Naive thymus-derived CD8-positive, alpha-beta T cell (primary cell): ENCODE results near the gene RBPJ. TPM values are rescaled to one million over a fixed set of nuclear protein-coding genes. Genes with fewer than 3 reads are reported as not detected.
A peak's percentile ranks its signal among the peaks of the same experiment; 100 is the strongest.
"Not testable (repeated sequence)": the region's sequence is repeated elsewhere in the genome, so short reads cannot be mapped to it uniquely, and the experiment has no call there.

ENCODE experiments used
- ATAC-seq, 2 donors: fragments of 150-1000 bp; cut with Tn5 transposase in 1 of 2; sonication (Bioruptor Pico), chemical (Tn5 transposase) in 1 of 2; 1 replicate in 1 of 2; 2 replicates in 1 of 2; pipeline ENCODE4 v1.10.0; 2021; ENCODE audit warnings: mild to moderate bottlenecking in 2 of 2, moderate library complexity in 2 of 2
- POLR2A ChIA-PET: fragments of 350-600 bp; sonication (Branson Sonifier 250); formaldehyde crosslinking; loops from one replicate; lab custom pipeline; 2021; ENCODE audit warnings: antibody characterized with exemption; lab: Charles Lee
- DNase-seq, 10 donors: peaks; one replicate each; pipeline versions ENCODE4 v3.0.0 to v3.0.0-alpha.2; 2020 to 2022
- H3K27ac Mint-ChIP-seq, 10 donors: one replicate each; pipeline ENCODE4 v1.8.0; 2020 to 2022; ENCODE audit warnings: mild to moderate bottlenecking in 10 of 10, mixed read lengths in 10 of 10, moderate library complexity in 4 of 10, inconsistent platforms in 1 of 10
- H3K27me3 Mint-ChIP-seq, 5 donors: one replicate each; pipeline ENCODE4 v1.8.0; 2021 to 2022; ENCODE audit warnings: mixed read lengths in 5 of 5
- H3K36me3 Mint-ChIP-seq, 3 donors: one replicate each; pipeline ENCODE4 v1.8.0; 2020 to 2022; ENCODE audit warnings: mixed read lengths in 3 of 3, mild to moderate bottlenecking in 2 of 3, inconsistent platforms in 1 of 3
- H3K4me1 Mint-ChIP-seq, 4 donors: one replicate each; pipeline ENCODE4 v1.8.0; 2021 to 2022; ENCODE audit warnings: mixed read lengths in 4 of 4
- H3K4me3 Mint-ChIP-seq, 10 donors: one replicate each; pipeline ENCODE4 v1.8.0; 2020 to 2022; ENCODE audit warnings: mild to moderate bottlenecking in 10 of 10, mixed read lengths in 10 of 10, moderate library complexity in 6 of 10, inconsistent platforms in 1 of 10
- H3K9me3 Mint-ChIP-seq, 9 donors: one replicate each; pipeline ENCODE4 v1.8.0; 2020 to 2022; ENCODE audit warnings: mixed read lengths in 9 of 9, mild to moderate bottlenecking in 3 of 9, inconsistent platforms in 1 of 9, moderate library complexity in 1 of 9
- polyA plus RNA-seq, 3 donors: library from polyadenylated mRNA; unstranded; fragments of 300-500 nt; fragmentation: Illumina TruSeq; gene quantifications; one replicate each; pipeline ENCODE4 v1.2.3, GENCODE V29; 2021
- total RNA-seq, 8 experiments: library from RNA in 2 of 8; stranded (reverse) in 2 of 8; gene quantifications; one replicate each; pipeline ENCODE4 v1.2.3 and lab custom pipeline; 2021 to 2026

The RBPJ gene
- total and polyA plus RNA-seq, 5 experiments from 2014 or later, result 49.1 to 78.4 (median 59.6) TPM

GRCh38 chr4:26351685-26352084 lies 30.9 kb downstream of the RBPJ start:
- DNase-seq (no peak), ATAC-seq (no peak)
- Mint-ChIP-seq H3K27me3 (no peaks in the 10 kb centered on the region), H3K36me3 (peaks cover 0 to 3% (median 0%) of the 10 kb centered on the region in 3 donors), H3K4me3 (no peak overlapping the region), H3K4me1 (peaks cover 22 to 51% (median 50%) of the 10 kb centered on the region in 4 donors), H3K27ac (no peak overlapping the region), H3K9me3 (no peaks in the 10 kb centered on the region)
- POLR2A ChIA-PET, result no interaction called here

- no peak for ATAC-seq
- Mint-ChIP-seq H3K27ac (peak overlapping the region in 1 of 10 donors; percentile 50), H3K9me3 (no peaks in the 10 kb centered on the region), H3K4me1 (peaks cover 15 to 35% (median 31%) of the 10 kb centered on the region in 4 donors), H3K27me3 (no peaks in the 10 kb centered on the region), H3K36me3 (no peaks in the 10 kb centered on the region), H3K4me3 (no peak overlapping the region)
- POLR2A ChIA-PET, result no interaction called here
- DNase-seq, result no peak
Measured at GRCh38 chr4:26354491-26354890, 33.7 kb downstream of the RBPJ start.

- Mint-ChIP-seq H3K27ac (no peak overlapping the region), H3K36me3 (no peaks in the 10 kb centered on the region), H3K4me3 (no peak overlapping the region), H3K4me1 (peaks cover 13 to 30% (median 27%) of the 10 kb centered on the region in 4 donors), H3K9me3 (no peaks in the 10 kb centered on the region), H3K27me3 (no peaks in the 10 kb centered on the region)
- POLR2A ChIA-PET, result no interaction called here
- DNase-seq, result no peak
- ATAC-seq, result no peak
Measured at GRCh38 chr4:26355392-26356052, 34.7 kb downstream of the RBPJ start.

GRCh38 chr4:26356081-26356501 lies 35.3 kb downstream of the RBPJ start:
- H3K27me3 Mint-ChIP-seq, result no peaks in the 10 kb centered on the region
- no peak overlapping the region for H3K4me3 Mint-ChIP-seq
- DNase-seq (peak in 1 of 10 donors; percentile 4), ATAC-seq (peak in 1 of 2 donors; percentile 30)
- no peaks in the 10 kb centered on the region for H3K36me3 Mint-ChIP-seq
- no peaks in the 10 kb centered on the region for H3K9me3 Mint-ChIP-seq
- POLR2A ChIA-PET, result no interaction called here
- no peak overlapping the region for H3K27ac Mint-ChIP-seq
- H3K4me1 Mint-ChIP-seq, result peaks cover 14 to 30% (median 28%) of the 10 kb centered on the region in 4 donors

- ATAC-seq, result peak in 1 of 2 donors; percentile 46
- DNase-seq, H3K9me3 Mint-ChIP-seq, H3K4me3 Mint-ChIP-seq, H3K27me3 Mint-ChIP-seq, POLR2A ChIA-PET, H3K36me3 Mint-ChIP-seq, H3K27ac Mint-ChIP-seq: not testable (repeated sequence)
- H3K4me1 Mint-ChIP-seq, result peaks cover 19 to 34% (median 26%) of the 10 kb centered on the region in 4 donors
Measured at GRCh38 chr4:26359521-26359920, 38.7 kb downstream of the RBPJ start.

- H3K36me3 Mint-ChIP-seq, result peaks cover 0 to 2% (median 0%) of the 10 kb centered on the region in 3 donors
- H3K27ac Mint-ChIP-seq, result no peak overlapping the region
- DNase-seq (no peak), ATAC-seq (no peak)
- POLR2A ChIA-PET, result interaction anchor here (1.4 kb wide), 1 partner anchor 10 kb away, joined by 3 read pairs; no protein-coding TSS in a partner anchor
- H3K4me3 Mint-ChIP-seq, result no peak overlapping the region
- no peaks in the 10 kb centered on the region for H3K27me3 Mint-ChIP-seq
- H3K9me3 Mint-ChIP-seq, result no peaks in the 10 kb centered on the region
- peaks cover 17 to 33% (median 27%) of the 10 kb centered on the region in 4 donors for H3K4me1 Mint-ChIP-seq
Measured at GRCh38 chr4:26360273-26360672, 39.5 kb downstream of the RBPJ start.

- no peaks in the 10 kb centered on the region for H3K9me3 Mint-ChIP-seq
- no peak for ATAC-seq
- DNase-seq, result no peak
- H3K4me1 Mint-ChIP-seq, result peaks cover 17 to 35% (median 27%) of the 10 kb centered on the region in 4 donors
- peaks cover 0 to 4% (median 0%) of the 10 kb centered on the region in 3 donors for H3K36me3 Mint-ChIP-seq
- H3K4me3 Mint-ChIP-seq, result no peak overlapping the region
- POLR2A ChIA-PET, result interaction anchor here (1.4 kb wide), 1 partner anchor 9 kb away, joined by 3 read pairs; no protein-coding TSS in a partner anchor
- no peaks in the 10 kb centered on the region for H3K27me3 Mint-ChIP-seq
- peak overlapping the region in 2 of 10 donors; percentile 24 to 54 for H3K27ac Mint-ChIP-seq
Measured at GRCh38 chr4:26360864-26361263, 40.0 kb downstream of the RBPJ start.

GRCh38 chr4:26361297-26361696 lies 40.5 kb downstream of the RBPJ start:
- H3K27me3 Mint-ChIP-seq, result no peaks in the 10 kb centered on the region
- POLR2A ChIA-PET, result interaction anchor here (1.4 kb wide), 1 partner anchor 9 kb away, joined by 3 read pairs; no protein-coding TSS in a partner anchor
- peak overlapping the region in 1 of 10 donors; percentile 24 for H3K27ac Mint-ChIP-seq
- peaks cover 17 to 38% (median 27%) of the 10 kb centered on the region in 4 donors for H3K4me1 Mint-ChIP-seq
- H3K4me3 Mint-ChIP-seq, result no peak overlapping the region
- peaks cover 0 to 7% (median 0%) of the 10 kb centered on the region in 3 donors for H3K36me3 Mint-ChIP-seq
- ATAC-seq (no peak), DNase-seq (no peak)
- no peaks in the 10 kb centered on the region for H3K9me3 Mint-ChIP-seq

GRCh38 chr4:26362745-26363439 lies 42.1 kb downstream of the RBPJ start:
- DNase-seq (no peak), ATAC-seq (no peak)
- Mint-ChIP-seq H3K4me1 (peaks cover 17 to 38% (median 27%) of the 10 kb centered on the region in 4 donors), H3K27ac (no peak overlapping the region), H3K4me3 (peak overlapping the region in 1 of 10 donors; percentile 19), H3K27me3 (no peaks in the 10 kb centered on the region), H3K36me3 (peaks cover 0 to 17% (median 2%) of the 10 kb centered on the region in 3 donors), H3K9me3 (no peaks in the 10 kb centered on the region)
- POLR2A ChIA-PET, result no interaction called here

GRCh38 chr4:26365537-26366150 lies 44.8 kb downstream of the RBPJ start:
- Mint-ChIP-seq H3K36me3 (peaks cover 0 to 33% (median 7%) of the 10 kb centered on the region in 3 donors), H3K27ac (no peak overlapping the region), H3K4me1 (peaks cover 19 to 40% (median 28%) of the 10 kb centered on the region in 4 donors), H3K9me3 (no peaks in the 10 kb centered on the region), H3K27me3 (no peaks in the 10 kb centered on the region), H3K4me3 (no peak overlapping the region)
- POLR2A ChIA-PET, result no interaction called here
- no peak for ATAC-seq
- no peak for DNase-seq

GRCh38 chr4:26367811-26368210 lies 47.0 kb downstream of the RBPJ start:
- H3K9me3 Mint-ChIP-seq, result no peaks in the 10 kb centered on the region
- no peak for ATAC-seq
- no peak overlapping the region for H3K4me3 Mint-ChIP-seq
- H3K36me3 Mint-ChIP-seq, result peaks cover 0 to 34% (median 7%) of the 10 kb centered on the region in 3 donors
- no peak overlapping the region for H3K27ac Mint-ChIP-seq
- H3K27me3 Mint-ChIP-seq, result no peaks in the 10 kb centered on the region
- peaks cover 18 to 32% (median 21%) of the 10 kb centered on the region in 4 donors for H3K4me1 Mint-ChIP-seq
- no peak for DNase-seq
- POLR2A ChIA-PET, result no interaction called here

GRCh38 chr4:26368685-26369084 lies 47.9 kb downstream of the RBPJ start:
- Mint-ChIP-seq H3K9me3 (no peaks in the 10 kb centered on the region), H3K27ac (no peak overlapping the region), H3K27me3 (no peaks in the 10 kb centered on the region), H3K36me3 (peaks cover 0 to 34% (median 7%) of the 10 kb centered on the region in 3 donors), H3K4me3 (no peak overlapping the region), H3K4me1 (peaks cover 18 to 36% (median 28%) of the 10 kb centered on the region in 4 donors)
- no peak for ATAC-seq
- DNase-seq, result no peak
- POLR2A ChIA-PET, result no interaction called here
